GM18861 (cell line): ENCODE measurements around the gene NTN1.
A peak's percentile ranks its signal among the peaks of the same experiment; 100 is the strongest.

ENCODE experiments used
- ATAC-seq: cut with Tn5 transposase; IDR thresholded peaks from one replicate; pipeline ENCODE4 v1.9.1; 2021; ENCODE audit not compliant: unreplicated experiment

Gene NTN1

DNA sequence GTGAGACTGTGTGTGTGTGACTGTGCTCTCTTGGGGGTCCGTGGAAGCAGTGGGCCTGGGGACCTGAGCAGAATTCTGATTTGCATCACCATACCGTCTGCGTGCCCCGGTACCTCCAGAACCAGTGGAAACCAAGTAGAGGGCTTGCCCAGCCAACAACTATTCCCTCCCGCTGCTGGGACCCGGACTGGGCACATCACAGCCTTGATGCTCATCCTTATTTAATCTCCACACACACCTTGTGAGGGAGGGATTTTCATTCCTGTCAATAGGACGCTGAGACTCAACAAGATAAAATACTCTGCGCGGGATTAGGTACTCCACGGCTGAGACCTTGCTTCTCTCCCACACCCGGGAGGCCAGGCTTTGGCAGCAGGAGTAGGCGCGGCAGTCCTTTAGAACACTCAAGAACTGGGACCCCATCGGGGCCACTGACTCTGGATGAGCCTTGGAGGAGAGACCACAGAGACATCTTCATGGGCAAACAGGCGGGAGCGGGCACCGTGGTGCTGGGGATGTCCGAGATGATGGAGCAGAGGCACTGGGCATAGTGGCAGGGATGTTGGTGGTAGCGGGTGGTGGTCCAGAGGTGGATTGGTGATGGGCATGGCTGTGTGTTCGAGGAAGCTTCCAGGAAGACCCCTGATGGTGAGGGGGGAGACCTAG is 208.0 kb downstream of the NTN1 start:
- ATAC-seq = no peak

DNA sequence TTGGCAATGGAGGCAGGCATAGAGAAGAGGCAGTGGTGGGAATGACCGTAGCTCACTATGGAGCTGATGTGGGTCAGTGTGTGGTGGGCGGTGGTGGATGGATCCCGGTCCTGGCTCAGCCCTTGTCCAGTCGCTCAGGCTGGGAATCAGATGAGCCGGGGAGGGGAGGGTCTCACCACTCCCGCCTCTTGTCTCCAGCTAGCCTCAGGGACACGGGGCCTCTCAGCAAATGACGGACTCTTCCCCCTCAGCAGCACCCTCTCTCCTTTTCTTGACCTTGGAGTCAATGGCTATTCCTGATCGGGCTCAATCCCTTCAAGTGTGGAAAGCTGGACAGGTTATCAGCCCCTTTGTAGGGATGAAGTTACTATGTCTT is 208.5 kb downstream of the NTN1 start:
- ATAC-seq = no peak

DNA sequence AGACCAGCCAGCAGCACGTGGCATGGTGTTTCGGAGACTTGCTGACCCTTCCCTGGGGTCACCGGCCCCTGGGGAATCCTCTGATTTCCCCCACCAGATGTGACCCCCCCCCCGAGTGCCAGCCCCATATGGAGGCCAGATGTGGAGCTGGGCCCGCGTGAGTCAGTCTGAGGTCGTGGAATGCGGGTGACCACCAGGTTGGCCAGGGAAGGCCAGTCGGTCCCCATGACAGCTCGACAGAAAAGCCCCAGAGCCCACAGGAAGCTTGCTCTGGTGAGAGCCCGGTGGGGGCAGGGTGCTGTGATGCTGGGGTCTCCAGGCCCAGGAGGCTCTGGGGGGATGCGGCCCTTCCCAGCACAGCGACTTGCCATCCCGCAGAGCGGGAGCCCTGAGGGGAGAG is 209.0 kb downstream of the NTN1 start:
- no peak for ATAC-seq

DNA sequence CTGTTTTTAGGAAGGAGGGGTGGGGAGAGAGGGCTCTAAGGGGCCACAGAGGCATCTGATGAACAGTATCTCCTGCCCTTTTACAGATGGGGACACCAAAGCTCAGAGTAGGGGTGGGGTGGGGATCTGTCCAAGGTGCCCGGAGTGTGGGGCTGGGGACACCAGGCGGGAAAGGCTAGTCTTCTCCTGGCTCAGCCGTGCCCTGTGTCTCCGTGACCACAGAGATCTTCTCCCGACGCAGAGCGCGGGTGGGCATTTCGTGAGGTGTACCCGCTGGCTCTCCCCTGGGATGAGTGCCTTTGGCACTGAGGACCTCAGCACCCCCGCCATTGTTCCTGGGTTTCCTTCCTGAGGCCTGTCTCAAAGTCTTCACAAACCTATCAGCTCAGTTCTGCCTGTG is 209.6 kb downstream of the NTN1 start:
- ATAC-seq = no peak

DNA sequence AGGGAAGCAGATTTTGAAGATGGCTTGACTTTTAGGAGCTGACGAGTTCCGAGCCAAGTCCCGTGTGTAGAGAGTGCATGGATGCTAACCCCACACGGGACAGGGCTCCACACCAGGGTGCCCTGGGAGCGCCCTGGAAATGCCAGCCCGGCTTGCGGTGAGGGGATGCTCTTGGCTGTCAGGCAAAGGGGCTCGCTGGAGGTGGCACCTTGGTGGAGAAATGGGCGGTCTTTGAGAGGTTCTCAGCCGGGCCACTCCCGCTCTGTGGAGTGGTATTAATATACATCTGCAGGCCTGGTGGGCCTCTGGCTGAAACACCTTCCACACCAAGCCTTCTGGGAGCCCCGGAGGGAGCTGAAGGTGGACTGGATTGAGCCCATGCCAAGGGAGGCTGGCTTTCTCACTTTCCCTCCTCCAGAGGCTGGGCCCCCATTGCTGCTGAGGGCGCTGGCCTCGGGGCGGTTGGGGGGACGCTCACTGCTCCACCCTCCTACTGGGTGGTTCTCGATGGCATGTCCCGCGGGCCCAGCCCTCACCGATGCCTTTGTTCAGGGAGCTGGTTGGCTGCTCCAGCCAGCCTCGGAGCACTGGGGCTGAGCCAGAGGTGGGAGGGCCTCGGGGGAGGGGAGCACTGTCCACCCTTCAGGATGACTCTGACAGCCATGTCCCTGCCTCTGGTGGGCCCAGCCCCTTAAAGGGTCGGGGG is 210.3 kb downstream of the NTN1 start:
- ATAC-seq = no peak

DNA sequence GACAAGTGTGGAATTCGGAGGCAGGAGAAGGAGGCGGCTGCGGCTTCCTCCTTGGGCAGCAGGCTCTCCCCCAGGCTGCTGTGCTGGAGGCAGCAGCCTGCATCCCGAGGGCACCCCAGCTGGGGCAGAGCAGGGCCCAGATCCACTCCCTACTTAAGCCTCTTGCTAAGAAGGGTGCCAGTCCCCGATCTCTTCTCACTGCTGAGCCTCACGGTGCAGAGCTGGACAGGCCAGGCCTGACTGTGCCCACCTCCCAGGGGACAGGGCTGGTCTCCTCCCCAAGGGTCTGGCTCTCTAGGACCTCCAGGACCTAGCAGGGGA is 210.8 kb downstream of the NTN1 start:
- no peak for ATAC-seq

DNA sequence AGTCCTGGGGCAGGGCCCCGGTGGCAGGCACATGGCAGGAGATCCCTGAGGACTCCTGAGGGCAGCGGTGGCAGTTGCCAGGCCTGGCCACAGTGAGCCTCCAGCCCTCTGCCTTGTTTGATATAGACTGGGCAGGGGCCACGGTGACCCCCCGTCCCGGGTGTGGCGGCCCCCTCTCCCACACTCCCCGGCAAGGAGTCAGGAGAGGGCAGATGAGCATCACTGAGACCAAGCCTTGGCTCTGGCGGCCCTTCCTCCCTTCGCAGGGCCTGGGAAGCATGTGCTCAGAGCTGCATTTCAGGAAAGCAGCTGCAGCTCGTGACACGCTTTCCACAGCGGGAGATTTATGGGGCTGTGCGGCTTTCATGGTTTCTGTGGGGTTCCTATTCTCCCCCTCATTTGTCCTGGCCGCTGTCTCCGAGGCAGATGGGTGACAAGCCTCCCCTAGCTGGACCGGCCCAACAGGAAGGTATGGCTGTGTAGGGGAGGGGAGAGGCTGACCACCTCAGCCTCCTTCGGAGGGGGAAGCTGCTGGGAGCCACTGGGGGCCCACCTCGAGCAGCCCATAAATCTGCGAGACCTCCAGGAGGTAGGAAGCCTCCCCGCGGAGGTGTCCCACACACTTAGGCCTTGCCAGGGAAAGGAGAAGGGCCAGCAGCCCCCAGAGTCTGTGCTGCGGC is 211.4 kb downstream of the NTN1 start:
- ATAC-seq = no peak

DNA sequence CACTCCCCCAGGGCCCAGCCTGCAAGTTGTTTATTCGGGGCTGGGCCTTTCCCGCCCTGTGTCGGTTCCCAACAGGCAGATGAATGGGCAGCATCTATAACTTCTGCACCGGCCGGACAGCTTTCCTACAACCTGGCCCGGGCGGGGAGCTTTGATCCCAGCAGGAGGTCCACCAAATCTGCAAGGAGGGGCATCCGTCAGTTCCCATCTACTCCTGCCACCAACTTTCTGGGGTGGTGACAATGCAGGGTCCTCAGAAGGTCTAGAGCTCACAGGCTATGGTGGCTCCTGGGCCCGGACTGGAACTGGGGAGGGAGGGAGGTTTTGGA is 211.9 kb downstream of the NTN1 start:
- ATAC-seq = no peak

DNA sequence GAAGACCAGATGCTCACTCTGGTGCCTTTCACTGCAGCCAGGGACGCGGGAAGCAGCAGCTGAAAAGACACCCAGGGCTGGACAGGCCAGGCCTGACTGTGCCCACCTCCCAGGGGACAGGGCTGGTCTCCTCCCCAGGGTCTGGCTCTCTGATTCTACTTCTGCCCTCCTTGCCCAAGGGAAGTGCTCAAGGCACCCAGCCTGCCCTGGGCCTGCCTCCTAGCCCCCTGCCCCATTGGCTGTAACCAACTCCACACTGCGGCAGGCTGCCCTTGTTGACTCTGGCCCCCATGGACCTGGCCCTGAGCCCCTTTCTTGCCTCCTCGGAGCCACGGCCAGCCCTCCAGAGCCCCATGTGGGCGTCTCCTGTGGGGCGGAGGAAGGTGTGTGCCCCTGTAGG is 212.5 kb downstream of the NTN1 start:
- no peak for ATAC-seq

DNA sequence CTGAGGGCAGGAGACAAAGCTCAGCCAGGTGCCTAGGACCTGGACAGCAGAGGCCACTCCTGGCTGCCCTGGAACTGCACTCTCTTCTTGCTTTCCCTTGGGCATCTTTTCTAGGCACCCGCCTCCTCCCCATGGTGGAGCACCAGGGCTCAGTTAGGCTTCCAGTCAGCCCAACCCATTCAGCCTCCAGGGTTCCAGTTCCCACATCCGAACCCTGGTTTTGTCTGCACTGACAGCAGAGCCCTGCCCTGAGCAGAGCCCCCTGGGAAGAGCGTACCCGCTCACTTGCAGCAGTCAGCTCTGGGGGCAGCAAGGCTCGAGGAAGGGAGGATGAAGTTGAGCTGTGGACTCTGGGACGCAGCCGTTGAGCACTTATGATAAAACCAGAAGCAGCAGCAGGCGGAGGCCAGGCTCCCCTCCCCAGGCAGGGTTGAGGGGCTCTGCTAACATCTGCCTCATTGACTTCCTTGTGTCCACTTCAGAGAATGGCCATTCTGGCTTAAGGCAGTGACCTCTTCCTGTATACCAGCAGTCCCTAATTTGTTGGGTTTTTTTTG is 213.2 kb downstream of the NTN1 start:
- no peak for ATAC-seq

DNA sequence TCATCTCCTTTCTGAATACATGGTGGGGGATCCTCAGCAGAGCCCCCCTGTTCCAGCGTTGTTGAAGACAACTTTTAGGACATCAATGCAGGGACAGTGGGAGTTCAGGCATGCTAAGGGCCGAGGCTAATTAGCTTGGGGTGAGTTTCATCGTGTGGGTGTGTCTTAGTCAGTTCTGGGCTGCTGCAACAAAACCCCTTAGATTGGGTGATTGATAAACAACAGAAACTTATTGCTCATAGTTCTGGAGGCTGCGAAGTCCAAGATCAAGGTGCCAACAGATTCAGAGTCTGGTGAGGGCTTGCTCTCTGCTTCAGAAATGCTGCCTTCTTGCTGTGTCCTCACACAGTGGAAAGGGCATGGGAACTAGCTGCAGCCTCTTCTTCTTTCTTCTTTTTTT is 214.0 kb downstream of the NTN1 start:
- no peak for ATAC-seq

DNA sequence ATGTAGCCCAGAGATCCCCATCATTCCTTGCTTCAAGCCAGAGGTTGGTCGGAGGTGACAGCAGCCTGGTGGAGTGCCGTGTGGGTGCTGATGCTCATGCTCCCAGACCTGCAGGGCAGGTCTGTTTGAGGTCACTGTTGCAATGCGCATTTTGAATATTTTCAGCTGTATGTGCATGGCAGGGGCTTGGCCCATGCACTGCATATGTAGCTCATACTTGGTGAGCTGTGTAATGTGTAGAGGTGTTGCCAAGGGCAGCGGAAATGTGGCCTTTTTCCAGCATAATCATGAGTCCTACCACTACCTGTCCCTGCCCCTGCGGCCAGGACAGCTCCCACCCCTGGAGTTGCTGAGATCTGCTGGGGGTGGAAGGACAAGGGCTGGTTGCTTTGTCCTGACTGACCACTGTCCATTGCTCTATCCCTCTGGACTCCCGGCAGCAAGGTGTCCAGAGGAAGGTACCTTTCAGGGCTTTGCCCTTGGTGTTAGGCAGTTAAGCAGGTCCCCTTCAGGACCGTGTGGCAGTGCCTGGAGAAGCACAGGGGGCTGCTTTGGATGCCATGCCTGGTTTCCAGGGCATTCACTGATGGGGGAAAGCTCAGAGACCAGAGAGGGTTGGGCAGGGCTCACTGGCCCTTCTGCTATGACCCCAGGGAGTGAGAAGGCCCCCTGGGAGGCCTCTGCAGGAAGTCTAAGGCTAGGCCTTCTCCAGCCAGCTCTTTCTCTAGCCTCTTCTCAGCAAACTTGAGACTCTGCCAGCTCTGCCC is 215.2 kb downstream of the NTN1 start:
- ATAC-seq = no peak

DNA sequence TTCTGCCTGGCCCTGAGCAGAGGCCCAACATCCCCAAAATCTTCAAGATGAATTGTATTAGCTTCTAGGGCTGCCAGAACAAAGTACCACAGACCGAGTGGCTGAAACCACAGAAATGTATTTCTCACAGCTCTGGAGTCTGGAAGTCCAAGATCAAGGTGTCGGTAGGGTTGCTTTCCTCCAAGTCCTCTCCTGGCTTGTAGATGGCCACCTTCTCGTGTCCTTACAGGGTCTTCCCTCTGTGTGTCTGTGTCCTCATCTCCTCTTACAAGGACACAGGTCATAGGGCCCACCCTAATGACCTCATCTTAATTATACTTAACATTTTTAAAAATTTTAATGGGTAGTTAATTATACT is 215.7 kb downstream of the NTN1 start:
- ATAC-seq = no peak

DNA sequence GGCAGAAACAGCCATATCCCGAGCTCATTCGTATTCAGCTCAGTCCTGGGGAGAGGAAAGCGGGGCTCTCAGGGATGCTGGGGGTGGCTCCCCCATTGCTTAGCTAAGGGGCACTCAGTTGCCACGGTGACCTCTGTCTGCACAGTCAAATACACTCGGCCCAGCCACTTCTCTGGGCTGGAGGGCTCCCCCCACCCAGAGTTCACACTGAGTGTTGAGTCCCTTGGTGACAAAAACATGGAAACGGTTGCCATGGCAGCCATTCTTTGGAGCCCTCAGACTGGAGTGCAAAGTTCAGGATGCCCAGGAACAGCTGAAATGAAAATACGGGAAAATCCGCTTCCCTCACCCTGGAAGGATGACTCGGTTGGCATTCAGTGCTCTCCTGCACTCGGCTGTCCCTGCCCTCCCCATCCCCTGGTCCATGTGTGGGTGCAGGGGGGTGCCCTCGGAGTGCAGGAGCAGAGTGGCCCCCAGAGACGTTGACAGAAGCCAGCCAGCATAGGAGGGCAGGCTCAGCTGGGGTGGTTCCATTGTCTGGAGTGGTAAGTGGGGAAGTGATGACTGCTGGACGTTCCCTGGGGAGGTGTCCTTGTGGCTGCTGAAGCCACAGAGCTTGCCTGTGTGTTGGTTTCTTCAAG is 216.5 kb downstream of the NTN1 start:
- ATAC-seq = no peak

DNA sequence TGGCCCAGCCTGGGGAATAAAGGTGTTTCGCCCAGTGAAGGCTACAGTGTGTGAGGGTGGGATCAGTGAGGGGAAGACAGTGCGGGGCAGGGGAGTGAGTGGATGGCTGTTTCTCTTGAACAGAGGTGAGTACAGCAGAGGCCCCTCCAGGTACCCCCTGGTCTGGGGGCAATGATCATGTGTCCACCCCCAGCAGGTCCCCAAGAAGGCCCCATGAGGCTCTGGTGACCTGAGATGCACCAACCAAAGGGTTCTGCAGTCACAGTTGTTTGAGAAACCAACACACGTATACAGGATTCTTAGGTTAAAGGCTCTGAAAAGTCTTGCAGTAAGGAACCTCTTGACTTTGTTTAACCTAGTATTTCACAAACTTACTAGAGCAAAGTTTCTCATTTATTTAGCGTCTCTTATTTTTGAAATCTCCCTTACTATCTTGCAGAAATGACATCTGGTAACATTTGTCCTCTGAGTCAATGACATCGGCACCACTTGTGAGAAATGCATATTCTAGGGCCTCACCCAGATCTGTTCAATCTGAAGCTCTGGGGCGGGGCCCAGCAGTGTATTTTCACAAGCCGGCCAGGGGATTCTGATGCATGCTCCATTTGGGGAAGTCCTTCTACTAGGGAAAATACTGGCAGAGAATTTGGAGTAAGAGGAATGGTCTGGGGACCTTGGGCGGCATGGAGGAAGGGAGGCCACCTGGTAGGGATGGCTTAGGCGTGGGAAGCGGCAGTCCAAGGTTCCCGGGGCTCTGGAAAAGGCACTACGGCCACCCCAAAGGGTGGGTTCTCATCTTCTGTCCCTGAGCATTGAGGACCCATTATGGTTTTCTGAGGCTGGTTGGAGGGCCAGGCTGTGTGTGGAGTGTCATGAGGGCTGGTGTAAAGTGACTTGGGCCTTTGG is 217.3 kb downstream of the NTN1 start:
- ATAC-seq = no peak

DNA sequence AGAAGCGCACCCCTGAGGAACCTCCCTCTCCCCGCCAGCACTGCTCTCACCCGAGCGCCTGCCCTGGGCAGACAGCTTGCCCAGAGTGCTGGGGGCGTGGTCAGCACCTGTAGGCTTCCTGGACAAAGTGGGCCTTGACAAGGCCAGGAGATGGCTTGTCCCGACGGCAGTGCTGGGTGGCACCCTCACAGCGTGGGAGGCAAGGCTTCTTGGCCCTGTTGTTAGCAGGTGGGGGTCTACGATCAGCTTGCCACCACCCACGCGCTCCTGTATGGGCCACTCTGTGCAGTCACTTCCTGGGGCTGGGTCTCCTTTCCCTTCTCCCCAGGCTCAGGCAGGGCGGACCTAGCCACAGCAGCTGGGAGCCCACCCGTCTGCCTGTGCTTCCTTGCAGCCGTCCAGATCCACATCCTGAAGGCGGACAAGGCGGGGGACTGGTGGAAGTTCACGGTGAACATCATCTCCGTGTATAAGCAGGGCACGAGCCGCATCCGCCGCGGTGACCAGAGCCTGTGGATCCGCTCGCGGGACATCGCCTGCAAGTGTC is 218.0 kb downstream of the NTN1 start:
- ATAC-seq = no peak

DNA sequence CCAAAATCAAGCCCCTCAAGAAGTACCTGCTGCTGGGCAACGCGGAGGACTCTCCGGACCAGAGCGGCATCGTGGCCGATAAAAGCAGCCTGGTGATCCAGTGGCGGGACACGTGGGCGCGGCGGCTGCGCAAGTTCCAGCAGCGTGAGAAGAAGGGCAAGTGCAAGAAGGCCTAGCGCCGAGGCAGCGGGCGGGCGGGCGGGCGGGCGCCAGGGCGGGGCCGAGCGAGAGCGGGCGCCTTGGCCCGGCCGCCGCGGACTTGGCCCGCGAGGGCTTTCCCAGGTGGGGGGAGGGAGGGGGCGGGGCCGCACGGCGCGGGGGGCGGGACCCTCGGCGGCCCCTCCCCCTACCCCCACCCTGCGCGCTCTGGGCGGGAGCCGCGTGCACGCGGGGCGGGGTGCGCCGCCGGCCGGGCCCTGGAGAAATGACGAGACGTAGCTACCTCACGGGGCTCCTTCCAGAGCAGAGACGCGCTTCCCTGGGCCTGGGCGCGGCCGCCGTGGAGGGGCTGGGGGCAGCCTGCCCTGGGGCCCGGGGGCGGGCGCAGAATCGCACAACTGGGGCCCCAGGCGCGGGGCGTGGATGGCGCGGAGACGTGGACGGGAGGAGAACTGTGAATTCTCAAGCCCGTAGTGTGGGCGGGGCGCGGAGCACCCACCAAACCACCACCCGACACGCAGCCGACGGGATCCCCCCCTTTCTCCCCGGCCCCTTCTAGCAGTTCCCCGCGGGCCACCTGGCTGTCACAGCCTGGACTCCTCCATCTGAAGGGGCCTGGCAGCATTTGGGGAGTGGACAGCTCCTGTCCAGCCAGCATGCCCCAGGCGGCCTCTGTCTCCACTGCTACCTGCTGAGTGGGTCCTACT is 218.7 kb downstream of the NTN1 start:
- ATAC-seq = peak; percentile 33

DNA sequence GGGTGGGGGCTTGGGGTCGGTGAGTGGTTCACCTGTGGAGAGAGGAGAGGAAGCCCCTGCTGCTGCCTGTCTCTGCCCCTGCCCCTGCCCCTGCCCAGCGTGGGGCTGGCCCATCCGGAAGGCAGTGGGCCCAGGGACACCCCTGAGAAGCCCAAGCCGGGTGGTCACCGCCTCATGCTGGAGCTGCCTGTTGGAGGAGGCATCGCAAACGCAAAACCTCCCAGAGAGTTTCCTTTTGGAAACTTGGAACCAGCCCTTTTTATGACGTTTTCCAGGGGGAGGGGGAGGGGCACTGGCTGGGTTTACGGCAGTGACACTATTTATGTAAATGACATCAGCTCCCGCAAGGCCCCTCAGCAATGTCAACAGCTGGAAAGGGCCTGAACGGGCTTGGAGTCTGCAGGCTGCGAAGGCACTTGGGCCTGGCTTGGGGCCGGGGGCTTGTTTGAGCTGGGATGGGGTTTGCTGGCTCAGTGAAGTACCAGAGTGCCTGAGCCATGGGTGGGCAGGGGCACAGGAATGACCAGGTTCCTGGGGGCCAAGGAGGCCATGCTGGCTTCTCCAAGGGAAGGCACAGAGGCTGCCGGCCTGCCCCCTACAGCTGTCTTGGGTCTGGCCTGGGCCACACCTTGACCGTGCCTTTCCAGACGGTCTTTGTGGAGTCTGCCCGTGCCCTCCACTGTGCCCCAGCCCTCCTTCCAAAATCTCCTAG is 219.5 kb downstream of the NTN1 start:
- no peak for ATAC-seq

DNA sequence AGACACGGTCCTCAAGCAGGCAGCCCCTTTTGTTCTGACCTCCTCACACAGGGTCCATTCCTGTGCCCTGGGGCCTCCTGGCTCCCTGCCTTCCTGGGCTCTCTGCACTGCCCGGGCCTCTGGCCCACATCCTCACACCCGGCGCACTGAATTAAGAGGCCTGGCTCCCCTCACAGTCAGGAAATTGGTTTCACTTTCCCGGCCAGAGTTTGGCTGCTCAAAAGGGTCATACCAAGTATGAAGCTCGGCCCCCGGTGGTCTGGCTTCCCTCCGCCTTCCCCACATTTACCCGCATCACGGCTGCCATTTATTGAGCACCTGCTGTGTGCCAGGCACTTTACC is 220.0 kb downstream of the NTN1 start:
- ATAC-seq = no peak
